SJSA1 (cell line): Measurements from ENCODE around the gene DGCR8. TPM values are rescaled to one million over a fixed set of nuclear protein-coding genes. Genes with fewer than 3 reads are reported as not detected.

ENCODE experiments used
- DNase-seq, 2 experiments: peaks; one replicate each; pipeline ENCODE4 v3.0.0-alpha.2; 2015 to 2020; ENCODE audit warnings: low spot score in 2 of 2, low read depth in 1 of 2
- H3K27ac ChIP-seq: fragments of 250-450 bp; sonication (Bioruptor Pico); 2 replicates; pipeline ENCODE4 v1.5.1; 2020; ENCODE audit warnings: mild to moderate bottlenecking, moderate library complexity
- H3K27me3 ChIP-seq: fragments of 250-450 bp; sonication (Bioruptor Pico); replicated peaks from 2 replicates; pipeline ENCODE4 v1.5.1; 2020; ENCODE audit warnings: mild to moderate bottlenecking, moderate library complexity
- H3K36me3 ChIP-seq: fragments of 250-450 bp; sonication (Bioruptor Pico); 2 replicates; pipeline ENCODE4 v1.5.1; 2020; ENCODE audit warnings: mild to moderate bottlenecking
- H3K4me1 ChIP-seq: fragments of 250-450 bp; sonication (Bioruptor Pico); replicated peaks from 2 replicates; pipeline ENCODE4 v1.6.1; 2021; ENCODE audit warnings: mild to moderate bottlenecking
- H3K4me3 ChIP-seq: fragments of 250-450 bp; sonication (Bioruptor Pico); 2 replicates; pipeline ENCODE4 v1.5.1; 2020; ENCODE audit warnings: mild to moderate bottlenecking
- H3K9me3 ChIP-seq: fragments of 250-450 bp; sonication (Bioruptor Pico); replicated peaks from 2 replicates; pipeline ENCODE4 v1.5.1; 2020; ENCODE audit warnings: mild to moderate bottlenecking
- total RNA-seq: library from RNA; depleted of rRNA; stranded (reverse); fragments of >200 nt; shearing (Covaris generic); gene quantifications from 2 replicates; pipeline ENCODE4 v1.2.3, GENCODE V29; 2014

The DGCR8 gene
- total RNA-seq, 1 experiment from 2014 or later: 24.8 TPM

DNA sequence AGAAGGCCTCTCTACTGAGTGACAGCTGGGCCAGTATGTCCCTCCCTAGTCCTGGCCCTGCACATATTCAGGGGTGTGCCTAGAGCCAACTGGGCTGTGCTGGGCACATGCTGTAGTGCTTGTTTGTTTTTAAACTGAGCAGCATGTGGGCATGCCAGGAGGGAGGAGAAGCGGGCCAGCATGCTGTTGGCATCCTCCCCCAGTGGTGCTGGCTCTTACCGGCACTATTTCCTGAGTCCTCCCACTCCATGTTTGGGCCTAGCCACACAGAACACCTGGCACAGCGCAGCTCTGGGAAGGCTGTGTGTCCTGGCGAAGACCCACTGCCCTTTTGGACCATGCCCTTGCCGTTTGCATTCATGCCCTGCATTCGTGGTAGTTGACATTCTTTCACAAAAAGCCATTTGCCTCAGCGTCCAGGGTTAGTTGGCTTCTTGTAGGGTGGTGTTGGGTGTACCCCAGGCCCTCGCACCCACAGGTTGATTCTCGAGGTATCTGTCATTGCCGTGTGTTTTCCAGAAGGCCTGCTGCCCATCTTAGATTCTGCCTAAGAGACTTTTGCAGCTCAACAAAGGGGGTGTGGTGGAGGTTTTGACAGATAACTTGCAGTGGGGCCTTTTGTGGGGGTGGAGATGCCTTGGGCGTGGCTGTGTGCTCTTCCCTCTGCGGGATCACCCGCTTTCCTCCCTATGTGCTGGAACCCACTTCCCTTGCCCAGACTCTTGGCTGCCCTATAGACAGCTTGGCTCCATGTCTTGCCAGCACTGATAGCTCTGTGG is 13.6 kb downstream of the DGCR8 start:
- no peak overlapping the region for H3K4me3 ChIP-seq
- H3K9me3 ChIP-seq: no peaks in the 10 kb centered on the region; the same call in 1 of the 2 replicates
- no peak overlapping the region for H3K27ac ChIP-seq
- no peaks in the 10 kb centered on the region for H3K27me3 ChIP-seq
- peaks cover 99% of the 10 kb centered on the region for H3K36me3 ChIP-seq
- no peaks in the 10 kb centered on the region for H3K4me1 ChIP-seq
- no peak for DNase-seq

DNA sequence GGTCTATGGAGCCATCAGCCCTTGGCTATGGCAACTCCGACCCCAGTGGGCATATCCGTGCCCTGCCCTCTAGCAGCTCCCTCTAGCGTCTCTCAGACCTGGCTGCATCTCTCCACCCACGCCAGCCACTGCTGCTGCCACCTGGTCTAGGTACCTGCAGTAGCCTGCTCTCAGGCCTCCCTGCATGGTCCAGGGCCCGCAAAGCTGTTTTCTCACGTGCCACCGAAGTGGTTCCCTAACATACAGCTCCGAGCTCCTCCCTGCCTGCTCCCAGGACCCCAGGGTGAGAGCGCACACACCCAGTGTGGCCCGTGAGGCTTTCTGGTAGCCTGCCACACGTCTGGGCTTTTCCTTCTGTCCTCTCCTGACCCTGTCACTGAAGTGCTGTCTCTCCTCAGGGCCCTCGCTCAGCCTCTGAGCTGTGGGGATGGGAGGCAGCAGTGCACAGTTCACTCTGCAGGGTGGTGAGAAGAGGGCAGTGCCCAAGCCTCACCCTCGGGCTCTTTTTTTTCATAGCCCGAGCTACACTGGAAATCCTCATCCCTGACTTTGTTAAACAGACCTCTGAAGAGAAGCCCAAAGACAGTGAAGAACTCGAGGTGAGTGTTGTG is 14.3 kb downstream of the DGCR8 start:
- peaks cover 99% of the 10 kb centered on the region for H3K36me3 ChIP-seq
- no peaks in the 10 kb centered on the region; the same call in 1 of the 2 replicates for H3K9me3 ChIP-seq
- no peaks in the 10 kb centered on the region for H3K27me3 ChIP-seq
- H3K4me1 ChIP-seq: no peaks in the 10 kb centered on the region
- DNase-seq: no peak
- H3K27ac ChIP-seq: no peak overlapping the region
- H3K4me3 ChIP-seq: no peak overlapping the region

DNA sequence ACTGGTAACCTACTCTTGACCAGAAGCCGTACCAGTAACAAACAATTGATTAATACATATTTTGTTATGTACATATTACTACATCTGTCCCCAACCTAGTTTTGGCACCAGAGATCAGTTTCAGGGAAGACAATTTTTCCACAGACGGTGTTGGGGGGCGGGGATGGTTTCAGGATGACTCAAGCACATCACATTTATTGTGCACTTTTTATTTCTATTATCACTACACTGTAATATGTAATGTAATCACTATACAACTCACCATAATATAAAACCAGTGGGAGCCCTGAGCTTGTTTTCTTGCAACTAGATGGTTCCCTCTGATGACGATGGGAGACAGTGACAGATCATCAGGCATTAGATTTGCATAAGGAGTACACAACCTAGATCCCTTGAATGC is 15.5 kb downstream of the DGCR8 start:
- Histone ChIP-seq H3K36me3 (peaks cover 99% of the 10 kb centered on the region), H3K9me3 (no peaks in the 10 kb centered on the region; the same call in 1 of the 2 replicates), H3K4me3 (no peak overlapping the region), H3K27me3 (no peaks in the 10 kb centered on the region), H3K27ac (no peak overlapping the region), H3K4me1 (no peaks in the 10 kb centered on the region)
- DNase-seq: no peak

DNA sequence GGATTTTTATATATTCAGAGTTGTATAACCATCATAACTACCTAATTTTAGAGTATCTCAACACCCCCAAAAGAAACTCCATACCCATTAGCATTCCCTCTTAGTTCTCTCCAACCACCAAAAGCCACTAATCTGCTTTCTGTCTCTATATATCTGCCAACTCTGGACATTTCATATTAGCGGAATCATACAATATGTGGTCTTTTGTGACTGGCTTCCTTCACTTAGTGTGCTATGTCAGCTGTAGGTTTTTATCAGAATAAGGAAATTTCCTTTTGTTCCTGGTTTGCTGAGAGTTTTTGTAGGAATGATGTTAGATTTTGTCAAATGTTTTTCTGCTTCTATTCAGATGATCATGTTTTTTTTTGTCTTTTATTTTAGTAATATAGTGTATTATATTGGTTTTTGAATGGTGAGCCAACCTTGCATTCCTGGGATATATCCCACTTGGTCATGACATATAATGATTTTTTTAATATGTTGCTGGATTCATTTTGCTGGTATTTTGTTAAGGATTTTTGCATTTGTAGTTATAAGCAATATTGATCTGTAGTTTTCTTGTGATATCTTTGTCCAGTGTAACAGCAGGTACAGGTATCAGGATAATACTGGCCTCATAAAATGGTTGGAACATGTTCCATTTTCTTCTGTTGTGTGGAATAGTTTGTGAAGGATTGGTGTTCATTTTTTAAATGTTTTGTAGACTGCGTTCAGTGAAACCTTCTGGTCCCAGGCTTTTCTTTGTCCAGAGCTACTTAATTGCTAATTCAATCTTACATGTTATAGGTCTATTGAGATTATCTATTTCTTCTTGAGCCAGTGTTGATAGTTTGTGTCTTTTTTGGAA is 16.8 kb downstream of the DGCR8 start:
- H3K27ac ChIP-seq: no peak overlapping the region
- no peaks in the 10 kb centered on the region for H3K27me3 ChIP-seq
- peaks cover 99% of the 10 kb centered on the region for H3K36me3 ChIP-seq
- H3K4me1 ChIP-seq: no peaks in the 10 kb centered on the region
- no peaks in the 10 kb centered on the region; the same call in 1 of the 2 replicates for H3K9me3 ChIP-seq
- no peak overlapping the region for H3K4me3 ChIP-seq
- no peak for DNase-seq

DNA sequence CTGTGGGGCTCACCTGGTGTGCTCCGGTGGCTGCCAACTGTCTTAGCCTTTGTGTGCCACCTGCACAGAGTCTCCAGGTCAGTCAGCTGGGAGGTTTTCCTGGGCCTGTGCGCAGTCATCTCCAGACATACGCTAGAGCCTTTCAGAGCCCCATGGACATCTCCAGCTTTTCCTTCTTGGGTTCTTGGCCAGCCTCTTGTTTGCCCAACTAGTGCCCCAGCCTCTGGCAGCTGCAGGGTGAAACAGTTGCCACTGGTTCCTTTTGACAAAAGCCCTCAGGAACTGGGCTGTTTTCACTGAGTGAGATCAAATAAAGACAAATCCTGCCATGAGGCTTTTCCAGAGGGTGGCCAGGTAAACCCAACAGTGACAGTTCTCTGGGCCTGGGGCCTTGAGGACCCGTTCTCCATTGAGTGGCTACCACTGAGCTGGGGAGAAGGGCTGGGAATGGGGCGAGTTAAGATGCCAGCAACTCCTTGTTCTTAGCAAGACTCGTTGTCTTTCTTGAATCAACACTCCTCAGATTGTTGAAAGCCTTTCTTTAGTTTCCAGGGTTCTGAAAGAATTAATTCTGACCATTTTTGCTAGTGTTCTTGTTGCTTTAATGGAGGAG is 19.2 kb downstream of the DGCR8 start:
- Histone ChIP-seq H3K9me3 (no peaks in the 10 kb centered on the region; the same call in 1 of the 2 replicates), H3K27me3 (no peaks in the 10 kb centered on the region), H3K36me3 (peaks cover 99% of the 10 kb centered on the region), H3K4me1 (no peaks in the 10 kb centered on the region), H3K4me3 (no peak overlapping the region), H3K27ac (no peak overlapping the region)
- DNase-seq: no peak

DNA sequence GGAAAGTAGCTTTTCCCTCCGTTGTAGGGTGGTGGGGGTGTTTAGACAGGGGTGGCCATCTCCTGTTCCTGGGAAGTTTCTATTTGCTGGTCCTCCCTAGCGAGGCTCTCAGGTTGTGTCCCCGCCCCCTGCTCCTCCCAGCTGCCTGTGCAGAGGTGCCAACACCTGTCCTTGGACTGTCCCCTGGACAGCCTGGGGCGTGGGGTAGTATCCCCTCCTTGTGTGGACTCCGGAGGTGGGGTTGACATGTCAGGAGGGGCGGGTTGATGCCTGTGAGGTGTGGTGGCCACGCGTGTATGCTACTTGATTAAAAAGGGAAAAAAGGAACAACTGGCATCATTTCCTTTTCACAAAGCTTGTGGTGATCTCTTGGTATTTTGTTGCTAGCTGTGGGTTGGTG is 21.6 kb downstream of the DGCR8 start:
- H3K27ac ChIP-seq: no peak overlapping the region
- H3K9me3 ChIP-seq: no peaks in the 10 kb centered on the region
- H3K4me1 ChIP-seq: no peaks in the 10 kb centered on the region
- DNase-seq: no peak
- H3K27me3 ChIP-seq: no peaks in the 10 kb centered on the region
- no peak overlapping the region for H3K4me3 ChIP-seq
- peaks cover 99% of the 10 kb centered on the region for H3K36me3 ChIP-seq

DNA sequence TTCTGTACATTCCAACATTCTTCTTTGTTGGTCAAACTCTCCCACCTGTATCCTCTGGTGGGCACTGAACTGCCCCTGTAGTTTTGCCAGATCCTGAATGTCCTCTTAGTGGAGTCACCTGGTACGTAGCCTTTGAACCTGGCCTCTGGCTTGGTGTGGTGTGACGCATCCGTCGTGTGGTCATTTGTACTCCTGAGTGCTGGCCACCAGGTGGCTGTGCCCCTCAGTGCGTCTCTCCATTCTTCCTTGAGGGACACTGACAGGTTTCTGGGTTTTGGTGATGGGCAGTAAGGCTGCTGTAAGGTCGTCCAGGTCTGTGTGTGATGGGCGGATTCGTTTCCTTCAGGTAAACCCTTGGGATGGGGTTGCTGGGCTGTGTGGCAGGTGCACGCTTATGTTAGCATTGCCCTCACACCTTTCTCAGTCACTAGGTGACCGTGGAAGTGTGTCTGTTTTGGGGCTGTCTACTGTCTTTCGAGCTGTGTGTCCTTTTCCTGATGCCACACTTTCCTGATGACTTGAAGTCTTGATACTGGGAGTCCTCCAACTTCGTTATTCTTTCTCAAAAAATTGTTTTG is 22.3 kb downstream of the DGCR8 start:
- no peak for DNase-seq
- Histone ChIP-seq H3K36me3 (peaks cover 99% of the 10 kb centered on the region), H3K9me3 (no peaks in the 10 kb centered on the region), H3K27ac (no peak overlapping the region), H3K27me3 (no peaks in the 10 kb centered on the region), H3K4me1 (no peaks in the 10 kb centered on the region), H3K4me3 (no peak overlapping the region)

DNA sequence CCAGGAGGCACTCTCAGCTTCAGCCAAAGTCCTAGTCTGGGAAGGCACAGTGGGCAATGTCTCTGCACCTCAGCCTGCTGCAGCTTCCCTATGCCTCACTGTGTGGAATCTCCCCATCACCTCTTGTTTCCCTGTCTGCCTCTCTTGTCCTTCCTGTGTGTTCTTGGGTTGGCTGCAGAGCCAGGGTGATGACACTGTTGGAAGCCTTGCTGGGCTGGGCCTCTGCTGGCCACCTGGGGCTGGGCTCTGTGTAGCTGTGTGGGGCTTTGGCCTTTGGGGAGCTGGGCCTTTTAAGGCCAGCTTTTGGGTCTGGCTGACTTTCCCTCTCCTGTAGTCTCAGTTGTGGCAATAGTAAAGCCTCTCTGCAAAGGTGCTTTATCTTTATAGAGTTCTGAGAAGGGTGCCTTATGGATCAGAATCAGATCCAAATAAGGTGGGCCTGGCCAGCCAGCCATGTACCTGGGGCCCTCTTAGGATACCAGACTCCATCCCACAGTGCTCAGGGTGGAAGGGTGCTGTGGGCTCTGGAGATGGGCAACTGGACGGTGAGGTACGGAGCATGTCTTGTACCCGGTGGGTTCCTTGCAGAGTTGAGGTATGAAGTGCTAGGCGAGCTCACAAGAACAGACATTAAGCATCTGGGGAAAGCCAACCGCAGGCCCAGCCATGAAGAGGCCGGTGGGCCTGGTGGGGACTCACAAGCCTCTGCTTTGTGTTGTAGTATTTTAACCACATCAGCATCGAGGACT is 25.6 kb downstream of the DGCR8 start:
- no peaks in the 10 kb centered on the region for H3K9me3 ChIP-seq
- H3K4me3 ChIP-seq: no peak overlapping the region
- peaks cover 100% of the 10 kb centered on the region for H3K36me3 ChIP-seq
- no peaks in the 10 kb centered on the region for H3K4me1 ChIP-seq
- H3K27ac ChIP-seq: no peak overlapping the region
- no peak for DNase-seq
- H3K27me3 ChIP-seq: no peaks in the 10 kb centered on the region

DNA sequence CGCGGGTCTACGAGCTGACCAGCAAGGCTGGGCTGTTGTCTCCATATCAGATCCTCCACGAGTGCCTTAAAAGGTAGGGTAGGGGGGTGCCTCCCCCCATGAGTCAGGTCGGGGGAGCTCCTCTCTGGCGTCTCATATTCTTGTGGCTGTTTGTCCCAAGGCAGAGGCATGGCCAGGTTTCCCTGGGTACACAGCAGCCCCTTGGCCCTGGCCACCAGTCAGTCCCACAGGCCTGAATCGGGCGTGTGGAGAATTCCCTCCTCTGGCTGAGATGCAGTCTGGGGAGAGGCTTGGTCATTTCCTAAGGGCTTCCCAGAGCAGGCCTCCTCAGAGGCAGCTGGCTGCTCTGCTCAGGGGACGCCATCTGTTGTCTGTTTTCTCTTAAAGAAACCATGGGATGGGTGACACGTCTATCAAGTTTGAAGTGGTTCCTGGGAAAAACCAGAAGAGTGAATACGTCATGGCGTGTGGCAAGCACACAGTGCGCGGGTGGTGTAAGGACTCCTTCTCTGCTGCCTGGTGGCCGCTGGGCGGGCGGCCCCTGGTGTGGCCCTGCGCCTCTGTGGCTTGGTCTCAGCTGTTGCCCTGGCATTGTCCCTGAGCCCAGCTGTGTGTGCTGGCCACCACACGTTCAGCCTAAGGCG is 26.3 kb downstream of the DGCR8 start:
- Histone ChIP-seq H3K4me3 (no peak overlapping the region), H3K4me1 (no peaks in the 10 kb centered on the region), H3K9me3 (no peaks in the 10 kb centered on the region), H3K36me3 (peaks cover 100% of the 10 kb centered on the region), H3K27ac (no peak overlapping the region), H3K27me3 (no peaks in the 10 kb centered on the region)
- no peak for DNase-seq

DNA sequence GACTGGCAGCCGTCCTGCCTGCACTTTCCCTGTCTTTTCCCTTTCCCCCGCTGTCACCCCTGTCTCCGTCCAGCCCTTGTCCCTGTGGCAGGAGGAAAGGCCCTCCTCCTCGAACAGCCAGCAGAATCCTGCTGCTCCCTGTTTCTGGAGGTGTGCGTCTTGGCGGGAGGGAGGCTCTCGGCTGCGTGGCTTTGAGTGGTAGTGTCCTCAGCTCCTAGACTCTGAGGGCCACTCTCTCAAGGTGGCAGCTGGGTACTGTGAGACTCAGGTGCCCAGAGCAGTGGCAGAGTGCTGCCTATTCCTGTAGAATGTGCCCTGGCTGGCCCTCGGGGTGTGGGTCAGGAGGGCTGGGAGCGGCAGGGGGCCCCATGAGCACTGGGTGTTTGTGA is 26.8 kb downstream of the DGCR8 start:
- H3K36me3 ChIP-seq: peaks cover 100% of the 10 kb centered on the region

DNA sequence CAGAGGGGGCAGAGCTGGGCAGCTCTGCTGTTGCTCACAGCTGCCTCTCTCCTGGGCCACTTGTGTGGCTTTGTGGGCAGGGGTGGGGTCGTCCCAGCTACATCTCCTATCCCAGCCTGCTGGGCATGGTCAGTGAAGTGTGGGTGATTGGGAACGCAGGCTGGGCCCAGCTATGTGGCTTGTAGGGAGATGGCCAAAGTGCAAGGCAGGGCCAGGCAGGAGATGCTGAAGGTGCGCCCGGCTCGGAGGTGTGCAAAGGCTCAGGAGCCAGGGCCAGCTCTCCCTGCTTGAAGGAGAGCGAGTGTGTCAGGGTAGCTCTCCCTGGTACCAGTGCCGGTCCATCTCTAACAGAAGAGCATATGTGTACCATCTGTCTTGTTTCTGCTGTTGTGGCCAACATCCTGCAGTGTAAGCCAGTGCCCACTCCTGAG is 27.4 kb downstream of the DGCR8 start:
- no peak for DNase-seq
- H3K4me3 ChIP-seq: no peak overlapping the region
- H3K27me3 ChIP-seq: no peaks in the 10 kb centered on the region
- H3K4me1 ChIP-seq: no peaks in the 10 kb centered on the region
- no peak overlapping the region for H3K27ac ChIP-seq
- H3K9me3 ChIP-seq: no peaks in the 10 kb centered on the region
- H3K36me3 ChIP-seq: peaks cover 100% of the 10 kb centered on the region

More for the DNA sequence above, 26.8 kb downstream of the DGCR8 start:
- no peaks in the 10 kb centered on the region for H3K9me3 ChIP-seq
- no peak for DNase-seq
- H3K4me1 ChIP-seq: no peaks in the 10 kb centered on the region
- no peaks in the 10 kb centered on the region for H3K27me3 ChIP-seq
- no peak overlapping the region for H3K4me3 ChIP-seq
- no peak overlapping the region for H3K27ac ChIP-seq

DNA sequence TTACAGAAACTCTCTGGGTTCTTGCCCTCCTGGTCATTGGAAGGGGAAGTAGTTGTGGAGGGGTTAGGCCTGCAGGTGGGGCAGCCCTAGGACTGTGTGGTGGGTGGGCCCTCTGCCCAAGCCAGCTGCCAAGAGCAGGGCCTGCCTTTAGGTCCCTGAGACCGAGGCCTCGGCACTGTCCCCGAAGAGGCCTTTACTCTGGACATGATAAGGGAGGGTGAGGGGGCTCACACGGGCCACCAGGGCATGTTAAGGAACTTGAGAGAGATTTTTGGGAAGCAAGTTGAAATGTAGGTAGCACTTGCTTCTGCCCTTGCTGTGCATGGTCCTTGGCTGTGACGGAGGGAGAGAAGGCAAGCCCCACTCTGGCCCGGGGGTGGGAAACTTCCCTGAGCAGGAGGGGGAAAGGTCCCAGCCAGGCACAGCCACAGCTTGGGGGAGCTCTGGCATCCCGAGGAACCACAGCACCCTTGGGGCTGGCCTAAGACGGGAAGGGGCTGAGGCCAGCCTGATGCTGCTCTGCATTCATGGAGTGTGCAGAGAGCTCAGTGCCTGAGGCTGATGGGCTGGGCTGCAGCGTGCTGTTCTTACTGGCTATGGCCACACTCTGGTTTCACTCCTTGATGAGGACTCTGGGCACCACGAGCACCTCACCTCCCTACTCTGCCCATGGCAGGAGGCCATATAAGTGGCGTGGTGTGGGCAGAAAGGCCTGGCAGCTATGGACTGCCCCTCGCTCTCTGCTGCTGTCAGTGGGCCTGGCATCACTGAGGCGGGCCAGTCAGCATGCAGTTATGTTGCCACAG is 28.1 kb downstream of the DGCR8 start:
- Histone ChIP-seq H3K9me3 (no peaks in the 10 kb centered on the region), H3K4me3 (no peak overlapping the region), H3K27me3 (no peaks in the 10 kb centered on the region), H3K4me1 (no peaks in the 10 kb centered on the region), H3K27ac (no peak overlapping the region), H3K36me3 (peaks cover 100% of the 10 kb centered on the region)
- DNase-seq: no peak
